Measurements from ENCODE around the gene TNFRSF14.

Gene TNFRSF14

GRCh38 chr1:2589431-2590232 is 33.5 kb downstream of the TNFRSF14 start:
- DNase-seq = no peak

- DNase-seq = no peak
These were observed 34.3 kb downstream of the TNFRSF14 start for GRCh38 chr1:2590233-2591141.

- no peak for DNase-seq
These were observed 35.0 kb downstream of the TNFRSF14 start for GRCh38 chr1:2591233-2591580.

GRCh38 chr1:2591581-2592261 is 35.5 kb downstream of the TNFRSF14 start:
- DNase-seq = no peak

- no peak for DNase-seq
These were observed 36.5 kb downstream of the TNFRSF14 start for GRCh38 chr1:2592672-2593071.

GRCh38 chr1:2593251-2593878 is 37.2 kb downstream of the TNFRSF14 start:
- DNase-seq = no peak

- peak in 1 of 3 experiments; percentile 3 for DNase-seq
These were observed 38.0 kb downstream of the TNFRSF14 start for GRCh38 chr1:2594001-2594640.

GRCh38 chr1:2594641-2595131 is 38.5 kb downstream of the TNFRSF14 start:
- DNase-seq = no peak

GRCh38 chr1:2595261-2595811 is 39.2 kb downstream of the TNFRSF14 start:
- DNase-seq = no peak

GRCh38 chr1:2595812-2596529 is 39.8 kb downstream of the TNFRSF14 start:
- no peak for DNase-seq

- DNase-seq = peak in 2 of 3 experiments; percentile 9 to 23
These were observed 40.6 kb downstream of the TNFRSF14 start for GRCh38 chr1:2596530-2597333.

GRCh38 chr1:2597441-2598328 is 41.5 kb downstream of the TNFRSF14 start:
- DNase-seq = peak in 1 of 3 experiments; percentile 25

GRCh38 chr1:2598329-2598931 is 42.3 kb downstream of the TNFRSF14 start:
- no peak for DNase-seq

- DNase-seq = no peak
These were observed 45.6 kb downstream of the TNFRSF14 start for GRCh38 chr1:2601721-2602303.

- DNase-seq = no peak
These were observed 46.2 kb downstream of the TNFRSF14 start for GRCh38 chr1:2602311-2602835.

- DNase-seq = no peak
These were observed 46.8 kb downstream of the TNFRSF14 start for GRCh38 chr1:2602866-2603520.

- DNase-seq = no peak
These were observed 47.5 kb downstream of the TNFRSF14 start for GRCh38 chr1:2603521-2604155.
